Measurements from ENCODE around the gene CELA3A. TPM values are rescaled to one million over a fixed set of nuclear protein-coding genes. Genes with fewer than 3 reads are reported as not detected.

The CELA3A gene
- total and polyA plus RNA-seq, 10 of the 15 experiments (the other 5 are each of a cell fraction or from before 2014, with no cell fraction given) = 7.6 TPM; not detected in 9

DNA sequence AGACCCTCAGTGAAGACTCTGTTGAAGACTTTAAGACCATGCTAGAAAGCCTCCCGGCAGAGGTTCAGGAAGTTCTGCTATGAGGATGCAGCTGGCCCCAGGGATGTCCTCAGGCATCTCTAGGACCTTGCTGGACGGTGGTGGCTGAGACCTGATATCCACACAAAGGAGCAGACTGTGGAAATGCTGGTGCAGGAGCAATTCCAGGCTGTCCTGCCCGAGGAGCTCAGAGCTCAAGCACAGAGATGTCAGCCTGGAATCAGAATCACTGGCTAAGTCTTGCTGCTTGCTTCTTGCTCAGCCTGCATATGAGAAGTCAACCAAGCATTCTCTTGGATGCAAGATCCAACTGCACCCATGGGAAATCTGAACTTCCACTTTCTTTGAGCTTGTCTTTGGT is 29.0 kb downstream of the CELA3A start:
- ATAC-seq (no peak), DNase-seq (ENCODE audit: low read depth, low spot score) (no peak), FAIRE-seq (no peak)
- peaks cover 4% of the 10 kb centered on the region for H3K4me1 ChIP-seq (ENCODE audit: control insufficient read depth, insufficient read depth, low read length)
- ChIA-PET POLR2A (interaction anchor here (0.6 to 12.0 kb wide), 2 partner anchors 15 to 409 kb away, joined by 4 to 325 read pairs; partner anchors contain the start of gene CDC42), RAD21 (ENCODE audit: unreplicated experiment) (interaction anchor here (0.7 to 1.9 kb wide), 3 partner anchors 9 to 24 kb away, joined by 3 to 11 read pairs (median 3); no protein-coding TSS in a partner anchor), CTCF (interaction anchor here (0.5 to 1.5 kb wide), 4 partner anchors 19 to 1359 kb away, joined by 3 read pairs; no protein-coding TSS in a partner anchor), SMC1A (ENCODE audit: uncharacterized antibody, unreplicated experiment) (interaction anchor here (0.6 to 7.6 kb wide), 9 partner anchors 8 to 274 kb away, joined by 3 to 78 read pairs (median 3); no protein-coding TSS in a partner anchor)
- no peak overlapping the region for H3K4me3 ChIP-seq
- 79% methylated on average over 3 of the region's 3 CpGs for WGBS (ENCODE audit: insufficient coverage, insufficient replicate concordance, low lambda C conversion rate, missing lambda C conversion rate)
- intact Hi-C loops (cut with micrococcal nuclease; ENCODE audit: unreplicated experiment) (no loop called here), in situ Hi-C loops (cut with MboI) (no loop called here)
- no peak overlapping the region for H3K4me2 ChIP-seq (ENCODE audit: control insufficient read depth, insufficient read depth)
- H4K20me1 ChIP-seq (ENCODE audit: control insufficient read depth, insufficient read depth) = no peaks in the 10 kb centered on the region
- no peaks in the 10 kb centered on the region for H3K27me3 ChIP-seq (replicated peaks in 1 of 2; ENCODE audit: control insufficient read depth in 2 of 2, insufficient read depth in 2 of 2, low read length in 1 of 2)
- H3K79me2 ChIP-seq (ENCODE audit: control insufficient read depth, insufficient read depth, low read length) = peaks cover 14% of the 10 kb centered on the region
- no peak overlapping the region for H2AFZ ChIP-seq (ENCODE audit: control insufficient read depth, low read depth, low read length)
- no peak overlapping the region for H3K9ac ChIP-seq (ENCODE audit: control insufficient read depth, insufficient read depth, low read length)
- H3K9me3 ChIP-seq (replicated peaks; ENCODE audit: control insufficient read depth, insufficient read depth, low read length) = no peaks in the 10 kb centered on the region
- TF ChIP-seq ZSCAN29 (IDR thresholded peaks at IDR 0.05) (no peak), CHD1 (IDR thresholded peaks at IDR 0.05; ENCODE audit: low read depth, low read length) (no peak)
- TF ChIP-seq, protein P1, sequence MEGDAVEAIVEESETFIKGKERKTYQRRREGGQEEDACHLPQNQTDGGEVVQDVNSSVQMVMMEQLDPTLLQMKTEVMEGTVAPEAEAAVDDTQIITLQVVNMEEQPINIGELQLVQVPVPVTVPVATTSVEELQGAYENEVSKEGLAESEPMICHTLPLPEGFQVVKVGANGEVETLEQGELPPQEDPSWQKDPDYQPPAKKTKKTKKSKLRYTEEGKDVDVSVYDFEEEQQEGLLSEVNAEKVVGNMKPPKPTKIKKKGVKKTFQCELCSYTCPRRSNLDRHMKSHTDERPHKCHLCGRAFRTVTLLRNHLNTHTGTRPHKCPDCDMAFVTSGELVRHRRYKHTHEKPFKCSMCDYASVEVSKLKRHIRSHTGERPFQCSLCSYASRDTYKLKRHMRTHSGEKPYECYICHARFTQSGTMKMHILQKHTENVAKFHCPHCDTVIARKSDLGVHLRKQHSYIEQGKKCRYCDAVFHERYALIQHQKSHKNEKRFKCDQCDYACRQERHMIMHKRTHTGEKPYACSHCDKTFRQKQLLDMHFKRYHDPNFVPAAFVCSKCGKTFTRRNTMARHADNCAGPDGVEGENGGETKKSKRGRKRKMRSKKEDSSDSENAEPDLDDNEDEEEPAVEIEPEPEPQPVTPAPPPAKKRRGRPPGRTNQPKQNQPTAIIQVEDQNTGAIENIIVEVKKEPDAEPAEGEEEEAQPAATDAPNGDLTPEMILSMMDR (IDR thresholded peaks at IDR 0.05 in 2 of 3, conservative IDR thresholded peaks at IDR 0.05 in 1 of 3; ENCODE audit: control insufficient read depth in 2 of 3, extremely low read depth in 1 of 3, insufficient read depth in 1 of 3, low read depth in 3 of 3, low read length in 3 of 3) = no peak
- peaks cover 0 to 4% of the 10 kb centered on the region in 2 experiments; a peak in 1 of 4 replicates for H3K36me3 ChIP-seq (ENCODE audit: control insufficient read depth in 2 of 2, insufficient read depth in 2 of 2, low read length in 1 of 2)
- no TSS peak for BruUV-seq (replicated peaks)
- no peak overlapping the region for H3K27ac ChIP-seq (ENCODE audit: control insufficient read depth, insufficient read depth)

Measured in GM12878 (cell line).